Omental fat pad (tissue), 4 donors: ENCODE results near the gene CELSR3. TPM values are rescaled to one million over a fixed set of nuclear protein-coding genes. Genes with fewer than 3 reads are reported as not detected.

Source experiments
- ATAC-seq: fragments of 150-250 bp; one replicate; pipeline ENCODE4 v1.9.1; 2016; ENCODE audit warnings: mild to moderate bottlenecking, moderate library complexity; ENCODE audit not compliant: low FRiP score
- DNase-seq: peaks from one replicate; pipeline ENCODE4 v3.0.0-alpha.2; 2019; ENCODE audit warnings: low spot score
- total RNA-seq, 4 donors: library from RNA; depleted of rRNA; stranded (reverse); fragments of >200 nt; gene quantifications; one replicate each; pipeline ENCODE4 v1.1.0, GENCODE V29; 2016
- TF ChIP-seq, protein P1 (sequence below), 3 donors: fragments of 450-650 bp; IDR thresholded peaks; one replicate each; pipeline ENCODE4 v1.5.1; 2016 to 2017; ENCODE audit warnings: antibody characterized with exemption in 3 of 3, mild to moderate bottlenecking in 3 of 3, moderate library complexity in 2 of 3

CELSR3 gene
- total RNA-seq, 4 donors from 2014 or later, result 0.48 to 2.2 (median 1.1) TPM

DNA sequence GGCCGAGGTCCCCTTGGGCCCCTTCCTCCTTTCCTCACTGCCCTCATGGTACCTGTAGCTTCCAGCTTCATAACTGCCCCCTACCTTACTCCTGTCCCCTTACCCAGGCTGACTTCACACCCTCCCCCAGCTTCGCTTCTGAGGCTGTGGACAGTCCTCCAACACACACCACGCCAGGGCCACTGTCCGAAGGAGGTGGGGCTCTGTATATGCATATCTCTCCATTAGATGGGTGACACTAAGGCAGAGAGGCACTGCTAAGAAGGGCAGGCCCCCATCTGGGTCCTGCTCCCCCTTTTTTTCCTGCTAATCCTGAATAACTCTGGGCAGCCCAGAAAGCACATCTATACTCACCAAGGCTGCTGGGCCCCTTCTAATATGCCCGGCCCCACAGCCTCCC, 66.5 kb downstream of the CELSR3 start:
- ATAC-seq (no peak), DNase-seq (no peak)
- TF ChIP-seq, protein P1, sequence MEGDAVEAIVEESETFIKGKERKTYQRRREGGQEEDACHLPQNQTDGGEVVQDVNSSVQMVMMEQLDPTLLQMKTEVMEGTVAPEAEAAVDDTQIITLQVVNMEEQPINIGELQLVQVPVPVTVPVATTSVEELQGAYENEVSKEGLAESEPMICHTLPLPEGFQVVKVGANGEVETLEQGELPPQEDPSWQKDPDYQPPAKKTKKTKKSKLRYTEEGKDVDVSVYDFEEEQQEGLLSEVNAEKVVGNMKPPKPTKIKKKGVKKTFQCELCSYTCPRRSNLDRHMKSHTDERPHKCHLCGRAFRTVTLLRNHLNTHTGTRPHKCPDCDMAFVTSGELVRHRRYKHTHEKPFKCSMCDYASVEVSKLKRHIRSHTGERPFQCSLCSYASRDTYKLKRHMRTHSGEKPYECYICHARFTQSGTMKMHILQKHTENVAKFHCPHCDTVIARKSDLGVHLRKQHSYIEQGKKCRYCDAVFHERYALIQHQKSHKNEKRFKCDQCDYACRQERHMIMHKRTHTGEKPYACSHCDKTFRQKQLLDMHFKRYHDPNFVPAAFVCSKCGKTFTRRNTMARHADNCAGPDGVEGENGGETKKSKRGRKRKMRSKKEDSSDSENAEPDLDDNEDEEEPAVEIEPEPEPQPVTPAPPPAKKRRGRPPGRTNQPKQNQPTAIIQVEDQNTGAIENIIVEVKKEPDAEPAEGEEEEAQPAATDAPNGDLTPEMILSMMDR (IDR thresholded peaks at IDR 0.05), result no peak

DNA sequence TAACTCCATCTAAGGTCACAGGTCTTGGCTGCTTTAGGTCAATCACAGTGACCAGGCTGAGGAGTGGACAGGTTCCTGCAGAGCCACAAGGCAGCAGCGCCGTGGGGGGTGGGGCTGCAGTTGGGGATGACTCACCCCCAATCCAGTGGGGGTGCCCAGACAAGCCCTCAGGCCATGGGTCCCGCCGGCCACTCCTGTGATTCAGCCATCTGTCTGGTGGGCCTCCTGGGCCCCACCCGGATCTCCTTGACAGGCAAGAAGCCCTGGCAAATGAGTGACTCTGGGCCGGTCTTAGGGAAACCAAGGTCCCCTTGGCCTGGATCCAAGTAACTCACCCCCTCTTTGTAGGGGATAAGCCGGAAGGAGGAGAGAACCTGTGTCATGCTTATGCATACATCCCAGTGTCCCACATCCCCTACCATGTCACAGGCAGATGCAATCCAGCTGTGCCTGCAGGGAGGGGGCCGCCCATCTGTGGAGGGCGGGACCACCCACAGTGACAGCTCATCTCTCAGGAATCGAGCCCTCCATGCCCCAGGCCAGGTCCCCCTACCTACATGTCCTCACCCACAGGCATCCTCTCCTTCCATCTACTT, 67.1 kb downstream of the CELSR3 start:
- peak; percentile 36 for DNase-seq
- peak; percentile 65 for ATAC-seq
- TF ChIP-seq, protein P1 (IDR thresholded peaks at IDR 0.05), result no peak

DNA sequence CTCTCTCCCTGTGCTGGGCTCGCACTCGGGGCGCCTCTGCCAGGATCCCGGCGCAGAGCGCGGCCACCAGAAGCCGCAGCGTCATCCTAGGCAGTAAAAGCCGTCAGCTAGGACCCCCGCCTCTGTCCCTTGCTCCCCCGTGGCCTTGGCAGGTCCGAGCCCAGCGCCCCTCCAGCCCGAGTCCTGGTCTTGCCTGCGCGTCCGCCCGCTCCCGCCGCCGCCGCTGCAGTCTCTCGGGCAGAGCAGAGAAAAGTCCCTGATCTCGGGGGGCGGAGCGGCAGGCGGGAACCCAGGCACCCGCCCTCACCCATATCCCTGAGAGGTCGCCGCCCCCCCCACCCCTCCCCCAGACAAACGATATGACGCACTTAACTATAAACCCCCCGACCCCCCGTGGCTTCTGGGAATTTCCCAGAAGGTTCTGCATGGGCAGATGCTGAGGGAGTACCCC, 67.6 kb downstream of the CELSR3 start, which contains the start of gene COL7A1:
TSS of gene COL7A1 (minus strand) at position 255 of the 451 bp plus-strand sequence. CDS start at position 85, 170 bp downstream.
- TF ChIP-seq, protein P1 (IDR thresholded peaks at IDR 0.05), result no peak
- DNase-seq (no peak), ATAC-seq (no peak)

DNA sequence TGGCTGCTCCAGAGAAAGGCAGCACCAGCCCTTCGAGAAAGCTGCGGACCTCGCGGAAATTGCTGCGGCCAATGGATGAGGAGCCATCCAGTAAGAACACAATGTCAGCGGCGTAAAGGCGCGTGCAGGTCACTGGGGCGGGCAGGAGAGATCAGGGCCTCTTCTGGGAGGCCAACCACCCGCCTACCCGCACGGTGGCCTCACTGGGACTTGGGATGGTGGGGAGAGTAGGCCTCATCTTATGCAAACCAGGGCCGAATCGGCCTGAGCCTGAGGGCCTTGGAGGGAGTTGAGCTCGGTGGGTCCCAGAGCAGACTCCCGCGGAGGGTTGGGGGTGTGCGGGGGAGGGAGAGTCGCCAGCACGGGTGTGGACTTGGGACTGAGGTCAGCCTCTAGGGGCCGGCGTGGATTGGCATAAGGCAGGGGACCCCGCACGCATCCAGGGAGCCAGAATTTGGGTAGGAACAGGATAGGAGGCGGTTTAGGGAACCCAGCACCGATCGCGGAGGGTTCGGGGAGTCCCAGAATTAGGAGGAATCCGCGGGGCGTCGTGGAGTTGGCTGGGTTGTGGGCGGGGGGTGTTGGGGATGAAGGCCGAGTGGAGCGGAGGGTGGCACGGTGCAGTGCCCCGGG, 68.2 kb downstream of the CELSR3 start:
- no peak for DNase-seq
- ATAC-seq, result no peak
- TF ChIP-seq, protein P1 (IDR thresholded peaks at IDR 0.05), result no peak

DNA sequence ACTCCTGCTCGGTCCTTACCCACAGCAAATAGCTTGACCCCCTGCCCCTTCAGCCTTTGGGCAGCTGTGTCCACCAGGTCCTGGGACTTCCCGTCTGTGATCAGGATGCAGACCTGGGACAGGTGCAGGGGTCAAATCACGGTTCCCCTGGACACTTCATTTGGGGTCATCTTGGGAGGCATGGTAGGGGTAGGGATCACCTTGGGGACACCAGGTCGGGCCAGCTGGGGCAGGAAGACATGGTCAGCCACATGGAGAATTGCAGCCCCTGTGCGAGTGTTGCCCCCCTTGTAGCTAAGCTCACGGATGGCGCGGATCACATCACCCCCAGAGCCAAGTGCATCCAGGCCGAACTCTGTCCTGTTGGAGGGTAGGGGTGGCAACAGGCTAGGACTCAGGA, 69.3 kb downstream of the CELSR3 start:
- no peak for ATAC-seq
- TF ChIP-seq, protein P1 (IDR thresholded peaks at IDR 0.05), result no peak
- DNase-seq, result no peak

DNA sequence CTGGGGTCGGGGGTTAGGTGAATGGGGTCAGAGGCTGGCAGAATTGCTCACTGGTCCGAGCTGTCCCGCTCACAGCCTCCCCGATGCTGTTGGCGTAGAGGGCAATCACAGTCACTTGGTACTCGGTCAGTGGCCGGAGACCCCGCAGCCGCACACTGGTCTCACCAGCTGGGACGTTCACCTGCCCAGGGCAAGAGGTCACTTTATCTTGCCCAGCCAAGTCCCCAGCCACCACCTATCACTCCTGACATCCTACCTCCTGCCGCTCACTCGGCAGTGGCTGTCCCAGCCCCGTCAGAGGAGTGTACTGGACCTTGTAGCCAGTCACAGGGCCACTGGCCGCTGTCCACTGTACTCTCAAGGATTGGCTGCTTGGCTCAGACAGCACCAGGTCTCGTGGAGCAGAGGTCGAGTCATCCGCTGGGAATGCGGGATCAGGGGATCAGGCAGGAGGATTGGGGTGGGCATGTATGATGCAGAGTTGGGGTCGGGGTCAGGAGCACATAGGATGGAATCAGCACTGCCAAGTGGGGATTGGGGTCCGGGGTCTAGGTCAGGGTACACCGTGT, 70.1 kb downstream of the CELSR3 start:
- TF ChIP-seq, protein P1 (IDR thresholded peaks at IDR 0.05), result no peak
- no peak for DNase-seq
- no peak for ATAC-seq
